ENCODE data around the gene NUDT4.

The NUDT4 gene

GRCh38 chr12:93348575-93349435 lies 28.9 kb upstream of the NUDT4 start:
- H3K27me3 ChIP-seq (ENCODE audit: control insufficient read depth, insufficient read depth, low read length) = no peaks in the 10 kb centered on the region
- no peaks in the 10 kb centered on the region for H3K9me3 ChIP-seq (ENCODE audit: control insufficient read depth, insufficient read depth, low read length)
- no peak for DNase-seq (ENCODE audit: low read depth, low spot score)
- H3K36me3 ChIP-seq (ENCODE audit: control insufficient read depth, insufficient read depth, low read length) = no peaks in the 10 kb centered on the region
- H3K4me1 ChIP-seq (ENCODE audit: control insufficient read depth, insufficient read depth, low read length) = no peaks in the 10 kb centered on the region
- WGBS (ENCODE audit: insufficient coverage, insufficient read length) = no CpG with 5 or more reads among the region's 10 CpGs
- no peak overlapping the region for H3K27ac ChIP-seq (ENCODE audit: low read length)
- no peak overlapping the region for H3K4me3 ChIP-seq (ENCODE audit: low read length)

GRCh38 chr12:93351726-93352125 lies 26.0 kb upstream of the NUDT4 start:
- H3K4me1 ChIP-seq (ENCODE audit: control insufficient read depth, insufficient read depth, low read length) = no peaks in the 10 kb centered on the region
- H3K4me3 ChIP-seq (ENCODE audit: low read length) = no peak overlapping the region
- no CpG with 5 or more reads among the region's 1 CpG for WGBS (ENCODE audit: insufficient coverage, insufficient read length)
- H3K27ac ChIP-seq (ENCODE audit: low read length) = no peak overlapping the region
- no peaks in the 10 kb centered on the region for H3K9me3 ChIP-seq (ENCODE audit: control insufficient read depth, insufficient read depth, low read length)
- DNase-seq (ENCODE audit: low read depth, low spot score) = no peak
- no peaks in the 10 kb centered on the region for H3K27me3 ChIP-seq (ENCODE audit: control insufficient read depth, insufficient read depth, low read length)
- no peaks in the 10 kb centered on the region for H3K36me3 ChIP-seq (ENCODE audit: control insufficient read depth, insufficient read depth, low read length)

- Histone ChIP-seq H3K4me1 (ENCODE audit: control insufficient read depth, insufficient read depth, low read length) (no peaks in the 10 kb centered on the region), H3K27ac (ENCODE audit: low read length) (no peak overlapping the region), H3K27me3 (ENCODE audit: control insufficient read depth, insufficient read depth, low read length) (no peaks in the 10 kb centered on the region), H3K4me3 (ENCODE audit: low read length) (no peak overlapping the region), H3K36me3 (ENCODE audit: control insufficient read depth, insufficient read depth, low read length) (no peaks in the 10 kb centered on the region), H3K9me3 (ENCODE audit: control insufficient read depth, insufficient read depth, low read length) (no peaks in the 10 kb centered on the region)
- no peak for DNase-seq (ENCODE audit: low read depth, low spot score)
- no CpG with 5 or more reads among the region's 8 CpGs for WGBS (ENCODE audit: insufficient coverage, insufficient read length)
Observed at GRCh38 chr12:93352321-93352720, 25.4 kb upstream of the NUDT4 start.

- Histone ChIP-seq H3K27ac (ENCODE audit: low read length) (no peak overlapping the region), H3K36me3 (ENCODE audit: control insufficient read depth, insufficient read depth, low read length) (no peaks in the 10 kb centered on the region), H3K4me1 (ENCODE audit: control insufficient read depth, insufficient read depth, low read length) (no peaks in the 10 kb centered on the region), H3K27me3 (ENCODE audit: control insufficient read depth, insufficient read depth, low read length) (no peaks in the 10 kb centered on the region), H3K9me3 (ENCODE audit: control insufficient read depth, insufficient read depth, low read length) (no peaks in the 10 kb centered on the region), H3K4me3 (ENCODE audit: low read length) (no peak overlapping the region)
- no peak for DNase-seq (ENCODE audit: low read depth, low spot score)
- WGBS (ENCODE audit: insufficient coverage, insufficient read length) = no CpG with 5 or more reads among the region's 8 CpGs
Observed at GRCh38 chr12:93356214-93356613, 21.5 kb upstream of the NUDT4 start.

- Histone ChIP-seq H3K27me3 (ENCODE audit: control insufficient read depth, insufficient read depth, low read length) (no peaks in the 10 kb centered on the region), H3K4me3 (ENCODE audit: low read length) (no peak overlapping the region), H3K9me3 (ENCODE audit: control insufficient read depth, insufficient read depth, low read length) (no peaks in the 10 kb centered on the region), H3K36me3 (ENCODE audit: control insufficient read depth, insufficient read depth, low read length) (no peaks in the 10 kb centered on the region), H3K27ac (ENCODE audit: low read length) (no peak overlapping the region), H3K4me1 (ENCODE audit: control insufficient read depth, insufficient read depth, low read length) (peaks cover 3% of the 10 kb centered on the region; the same call in 1 of the 2 replicates)
- no peak for DNase-seq (ENCODE audit: low read depth, low spot score)
- WGBS (ENCODE audit: insufficient coverage, insufficient read length) = 100% methylated on average over 1 of the region's 2 CpGs
Observed at GRCh38 chr12:93358058-93358457, 19.7 kb upstream of the NUDT4 start.

- no CpG with 5 or more reads among the region's 2 CpGs for WGBS (ENCODE audit: insufficient coverage, insufficient read length)
- Histone ChIP-seq H3K36me3 (ENCODE audit: control insufficient read depth, insufficient read depth, low read length) (no peaks in the 10 kb centered on the region), H3K4me3 (ENCODE audit: low read length) (no peak overlapping the region), H3K27me3 (ENCODE audit: control insufficient read depth, insufficient read depth, low read length) (no peaks in the 10 kb centered on the region), H3K27ac (ENCODE audit: low read length) (no peak overlapping the region), H3K9me3 (ENCODE audit: control insufficient read depth, insufficient read depth, low read length) (no peaks in the 10 kb centered on the region), H3K4me1 (ENCODE audit: control insufficient read depth, insufficient read depth, low read length) (peaks cover 3% of the 10 kb centered on the region; the same call in 1 of the 2 replicates)
- no peak for DNase-seq (ENCODE audit: low read depth, low spot score)
Observed at GRCh38 chr12:93358821-93359220, 18.9 kb upstream of the NUDT4 start.

- no peaks in the 10 kb centered on the region for H3K36me3 ChIP-seq (ENCODE audit: control insufficient read depth, insufficient read depth, low read length)
- H3K4me3 ChIP-seq (ENCODE audit: low read length) = no peak overlapping the region
- H3K27ac ChIP-seq (ENCODE audit: low read length) = no peak overlapping the region
- H3K27me3 ChIP-seq (ENCODE audit: control insufficient read depth, insufficient read depth, low read length) = no peaks in the 10 kb centered on the region
- no CpG with 5 or more reads among the region's 2 CpGs for WGBS (ENCODE audit: insufficient coverage, insufficient read length)
- peaks cover 3% of the 10 kb centered on the region; the same call in 1 of the 2 replicates for H3K4me1 ChIP-seq (ENCODE audit: control insufficient read depth, insufficient read depth, low read length)
- no peaks in the 10 kb centered on the region for H3K9me3 ChIP-seq (ENCODE audit: control insufficient read depth, insufficient read depth, low read length)
- no peak for DNase-seq (ENCODE audit: low read depth, low spot score)
Observed at GRCh38 chr12:93360688-93361087, 17.0 kb upstream of the NUDT4 start.

- DNase-seq (ENCODE audit: low read depth, low spot score) = no peak
- Histone ChIP-seq H3K27me3 (ENCODE audit: control insufficient read depth, insufficient read depth, low read length) (no peaks in the 10 kb centered on the region), H3K4me1 (ENCODE audit: control insufficient read depth, insufficient read depth, low read length) (peaks cover 3% of the 10 kb centered on the region; the same call in 1 of the 2 replicates), H3K36me3 (ENCODE audit: control insufficient read depth, insufficient read depth, low read length) (no peaks in the 10 kb centered on the region), H3K27ac (ENCODE audit: low read length) (no peak overlapping the region), H3K9me3 (ENCODE audit: control insufficient read depth, insufficient read depth, low read length) (no peaks in the 10 kb centered on the region), H3K4me3 (ENCODE audit: low read length) (no peak overlapping the region)
- no CpG with 5 or more reads among the region's 5 CpGs for WGBS (ENCODE audit: insufficient coverage, insufficient read length)
Observed at GRCh38 chr12:93361151-93361919, 16.4 kb upstream of the NUDT4 start.

GRCh38 chr12:93363841-93364297 lies 13.9 kb upstream of the NUDT4 start:
- DNase-seq (ENCODE audit: low read depth, low spot score) = no peak
- WGBS (ENCODE audit: insufficient coverage, insufficient read length) = no CpG with 5 or more reads among the region's 3 CpGs

GRCh38 chr12:93365616-93366405 lies 11.9 kb upstream of the NUDT4 start:
- H3K4me3 ChIP-seq (ENCODE audit: low read length) = no peak overlapping the region
- H3K9me3 ChIP-seq (ENCODE audit: control insufficient read depth, insufficient read depth, low read length) = no peaks in the 10 kb centered on the region
- peaks cover 4% of the 10 kb centered on the region; the same call in 1 of the 2 replicates for H3K4me1 ChIP-seq (ENCODE audit: control insufficient read depth, insufficient read depth, low read length)
- no peak for DNase-seq (ENCODE audit: low read depth, low spot score)
- H3K36me3 ChIP-seq (ENCODE audit: control insufficient read depth, insufficient read depth, low read length) = no peaks in the 10 kb centered on the region
- no peak overlapping the region for H3K27ac ChIP-seq (ENCODE audit: low read length)
- WGBS (ENCODE audit: insufficient coverage, insufficient read length) = no CpG with 5 or more reads among the region's 7 CpGs
- no peaks in the 10 kb centered on the region for H3K27me3 ChIP-seq (ENCODE audit: control insufficient read depth, insufficient read depth, low read length)

More at GRCh38 chr12:93363841-93364297, 13.9 kb upstream of the NUDT4 start:
- peaks cover 3% of the 10 kb centered on the region; the same call in 1 of the 2 replicates for H3K4me1 ChIP-seq (ENCODE audit: control insufficient read depth, insufficient read depth, low read length)
- H3K36me3 ChIP-seq (ENCODE audit: control insufficient read depth, insufficient read depth, low read length) = no peaks in the 10 kb centered on the region
- no peak overlapping the region for H3K27ac ChIP-seq (ENCODE audit: low read length)
- no peaks in the 10 kb centered on the region for H3K9me3 ChIP-seq (ENCODE audit: control insufficient read depth, insufficient read depth, low read length)
- H3K4me3 ChIP-seq (ENCODE audit: low read length) = no peak overlapping the region
- H3K27me3 ChIP-seq (ENCODE audit: control insufficient read depth, insufficient read depth, low read length) = no peaks in the 10 kb centered on the region
